ENCODE results near the gene ADAMTSL3. TPM values are rescaled to one million over a fixed set of nuclear protein-coding genes. Genes with fewer than 3 reads are reported as not detected.

The ADAMTSL3 gene
- total and polyA plus RNA-seq, 3 experiments from 2014 or later, result not detected

DNA sequence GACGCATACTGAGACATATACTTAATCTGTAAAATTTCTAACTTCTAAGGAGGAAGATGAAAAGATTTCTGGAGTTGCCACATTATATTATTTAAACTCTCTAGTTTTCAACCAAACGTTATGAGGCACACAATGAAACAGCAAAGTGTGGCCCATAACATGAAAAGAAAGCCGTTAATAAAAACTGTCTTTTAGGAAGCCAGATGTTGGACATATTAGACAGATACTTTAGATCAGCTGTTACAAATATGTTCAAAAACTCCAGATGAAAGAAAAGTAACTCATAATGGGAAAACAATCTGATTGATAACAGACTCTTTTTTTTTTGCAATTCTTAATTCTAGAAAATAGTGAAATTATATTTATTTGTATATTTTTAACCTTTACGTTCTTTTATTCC, 34.3 kb downstream of the ADAMTSL3 start:
- CTCF ChIA-PET, result no interaction called here
- H3K36me3 ChIP-seq (ENCODE audit: insufficient read depth, low read length), result no peaks in the 10 kb centered on the region
- Mint-ChIP-seq H3K4me1 (no peaks in the 10 kb centered on the region), H3K4me3 (no peak overlapping the region), H3K27me3 (peaks cover 4 to 7% of the 10 kb centered on the region in 2 donors), H3K36me3 (no peaks in the 10 kb centered on the region), H3K9me3 (peaks cover 0 to 2% (median 2%) of the 10 kb centered on the region in 5 donors), H3K27ac (no peak overlapping the region)
- POLR2A ChIA-PET, result no interaction called here
- H3K4me3 ChIP-seq (ENCODE audit: low read length), result no peak overlapping the region
- H3K27me3 ChIP-seq (ENCODE audit: insufficient read depth, low read length, poor library complexity, severe bottlenecking), result no peaks in the 10 kb centered on the region
- no peak for DNase-seq
- H3K27ac ChIP-seq (ENCODE audit: low read depth, low read length), result no peak overlapping the region
- H3K9me3 ChIP-seq (ENCODE audit: low read length), result no peaks in the 10 kb centered on the region
- no peaks in the 10 kb centered on the region for H3K4me1 ChIP-seq (ENCODE audit: insufficient read depth, low read length)

DNA sequence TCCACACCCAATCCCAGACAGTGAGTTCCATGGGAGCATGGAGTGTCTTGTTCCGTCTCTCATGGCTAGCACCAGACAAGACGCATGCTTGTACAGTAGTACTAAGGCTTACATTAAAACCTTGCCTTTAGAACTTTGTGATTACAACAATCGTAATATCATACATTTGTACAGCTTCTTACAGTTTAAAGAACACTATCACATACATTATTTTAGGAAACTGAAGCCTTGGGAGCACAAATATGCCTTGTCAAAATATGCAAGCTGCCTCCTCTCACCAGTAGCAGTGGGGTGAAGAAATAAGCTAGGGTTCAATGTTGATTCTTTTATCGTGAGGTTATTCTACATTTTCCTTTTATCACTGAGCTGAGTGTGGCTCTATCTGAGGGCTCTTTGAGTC, 36.8 kb downstream of the ADAMTSL3 start:
- CTCF ChIA-PET, result no interaction called here
- H3K4me3 Mint-ChIP-seq, result no peak overlapping the region
- Histone ChIP-seq H3K4me1 (ENCODE audit: insufficient read depth, low read length) (no peaks in the 10 kb centered on the region), H3K36me3 (ENCODE audit: insufficient read depth, low read length) (no peaks in the 10 kb centered on the region), H3K27me3 (ENCODE audit: insufficient read depth, low read length, poor library complexity, severe bottlenecking) (no peaks in the 10 kb centered on the region), H3K27ac (ENCODE audit: low read depth, low read length) (no peak overlapping the region), H3K9me3 (ENCODE audit: low read length) (no peaks in the 10 kb centered on the region), H3K4me3 (ENCODE audit: low read length) (no peak overlapping the region)
- H3K4me1 Mint-ChIP-seq, result no peaks in the 10 kb centered on the region
- POLR2A ChIA-PET, result no interaction called here
- DNase-seq, result no peak
- H3K27me3 Mint-ChIP-seq, result peaks cover 2 to 7% of the 10 kb centered on the region in 2 donors
- H3K27ac Mint-ChIP-seq, result no peak overlapping the region
- H3K9me3 Mint-ChIP-seq, result peaks cover 0 to 2% (median 2%) of the 10 kb centered on the region in 5 donors
- H3K36me3 Mint-ChIP-seq, result no peaks in the 10 kb centered on the region

DNA sequence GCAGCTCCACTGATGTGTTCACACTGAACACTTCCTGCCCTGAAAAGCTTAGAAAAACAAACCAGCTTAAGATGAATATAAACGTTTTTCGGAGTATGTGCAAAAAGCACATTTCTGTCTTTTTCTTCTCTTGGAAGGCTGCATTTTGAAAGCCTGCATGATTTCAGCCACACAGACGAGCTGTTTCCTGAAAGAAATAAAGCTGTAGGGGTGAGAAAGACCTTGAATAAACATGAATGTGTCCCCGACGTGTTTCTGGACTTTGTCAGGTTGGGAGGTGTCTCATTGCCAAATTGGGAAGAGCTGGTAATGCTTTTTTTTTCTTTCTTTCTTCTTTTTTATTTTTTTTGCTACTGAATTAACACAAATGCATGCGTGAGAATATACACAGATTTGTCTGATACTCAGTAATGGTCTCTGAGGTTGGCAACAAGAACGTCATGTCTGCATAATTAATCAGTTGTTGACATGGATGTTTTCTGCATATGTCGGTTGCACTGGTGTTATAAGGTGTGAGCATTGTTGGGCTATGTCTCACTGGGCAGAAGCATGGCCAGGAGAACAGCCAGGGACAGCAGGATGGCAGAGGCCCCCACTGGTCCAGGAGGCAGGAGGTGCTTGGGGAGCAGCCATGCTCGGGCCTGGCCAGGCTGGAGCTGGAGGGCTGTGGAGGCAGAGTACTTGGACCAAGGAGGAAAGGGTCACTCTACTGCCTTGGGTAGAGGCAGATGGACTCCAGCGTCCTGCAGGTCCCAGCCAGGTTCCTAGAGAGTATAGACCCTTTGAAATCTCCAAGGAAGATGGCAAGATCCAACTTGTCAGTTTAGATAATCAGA, 39.0 kb downstream of the ADAMTSL3 start:
- peaks cover 0 to 2% of the 10 kb centered on the region in 2 donors for H3K27me3 Mint-ChIP-seq
- H3K27ac Mint-ChIP-seq, result no peak overlapping the region
- no peaks in the 10 kb centered on the region for H3K36me3 Mint-ChIP-seq
- no peak overlapping the region for H3K4me3 Mint-ChIP-seq
- no peak for DNase-seq
- Histone ChIP-seq H3K27me3 (ENCODE audit: insufficient read depth, low read length, poor library complexity, severe bottlenecking) (no peaks in the 10 kb centered on the region), H3K4me3 (ENCODE audit: low read length) (no peak overlapping the region), H3K9me3 (ENCODE audit: low read length) (no peaks in the 10 kb centered on the region), H3K36me3 (ENCODE audit: insufficient read depth, low read length) (no peaks in the 10 kb centered on the region), H3K4me1 (ENCODE audit: insufficient read depth, low read length) (no peaks in the 10 kb centered on the region), H3K27ac (ENCODE audit: low read depth, low read length) (no peak overlapping the region)
- peaks cover 0 to 5% (median 0%) of the 10 kb centered on the region in 5 donors for H3K9me3 Mint-ChIP-seq
- CTCF ChIA-PET, result no interaction called here
- H3K4me1 Mint-ChIP-seq, result no peaks in the 10 kb centered on the region
- POLR2A ChIA-PET, result no interaction called here

DNA sequence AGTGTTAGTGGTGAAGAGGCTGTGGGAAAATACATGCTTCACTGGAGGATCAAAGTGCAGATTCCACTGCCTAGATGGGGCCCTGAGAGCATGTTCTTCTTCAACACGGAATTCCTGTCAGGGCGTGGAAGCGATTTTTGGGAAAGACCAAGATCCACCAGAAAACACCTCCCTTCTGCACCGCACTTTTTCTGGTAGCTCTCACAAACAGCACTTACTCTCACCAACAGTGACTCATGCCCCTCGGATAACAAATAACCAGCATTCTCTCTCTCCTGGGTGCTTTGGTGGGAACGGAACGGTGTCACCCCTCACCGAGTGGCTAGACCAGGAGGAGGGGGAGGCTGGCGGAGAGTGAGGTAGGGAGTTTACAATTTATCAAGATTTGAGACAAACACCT, 40.1 kb downstream of the ADAMTSL3 start:
- H3K36me3 Mint-ChIP-seq, result no peaks in the 10 kb centered on the region
- H3K9me3 Mint-ChIP-seq, result peaks cover 0 to 5% (median 2%) of the 10 kb centered on the region in 5 donors
- no peaks in the 10 kb centered on the region for H3K9me3 ChIP-seq (ENCODE audit: low read length)
- no peak overlapping the region for H3K4me3 Mint-ChIP-seq
- CTCF ChIA-PET, result no interaction called here
- no peak overlapping the region for H3K4me3 ChIP-seq (ENCODE audit: low read length)
- no peak overlapping the region for H3K27ac Mint-ChIP-seq
- H3K27me3 Mint-ChIP-seq, result no peaks in the 10 kb centered on the region
- H3K4me1 Mint-ChIP-seq, result no peaks in the 10 kb centered on the region
- H3K27me3 ChIP-seq (ENCODE audit: insufficient read depth, low read length, poor library complexity, severe bottlenecking), result no peaks in the 10 kb centered on the region
- H3K36me3 ChIP-seq (ENCODE audit: insufficient read depth, low read length), result no peaks in the 10 kb centered on the region
- no peak overlapping the region for H3K27ac ChIP-seq (ENCODE audit: low read depth, low read length)
- POLR2A ChIA-PET, result no interaction called here
- no peak for DNase-seq
- no peaks in the 10 kb centered on the region for H3K4me1 ChIP-seq (ENCODE audit: insufficient read depth, low read length)

DNA sequence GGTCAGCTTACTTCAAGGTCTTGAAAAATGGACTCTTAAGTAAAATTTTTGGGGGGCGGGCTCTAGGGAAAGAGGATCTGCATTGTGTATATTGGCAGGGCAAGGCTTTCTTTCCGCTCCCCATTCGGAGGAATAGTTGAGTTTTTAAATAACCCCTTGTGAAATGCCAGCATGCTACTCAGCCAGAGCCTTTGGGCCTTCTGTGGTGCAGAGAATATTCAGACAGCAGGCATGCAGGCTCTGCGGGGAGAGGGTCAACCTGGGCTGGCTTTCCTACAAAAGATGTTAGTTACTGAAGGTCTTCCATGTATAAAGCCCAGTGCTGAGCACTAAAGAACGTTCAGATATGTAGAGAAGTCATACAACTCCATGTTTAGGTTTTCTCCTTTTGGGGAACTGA, 40.6 kb downstream of the ADAMTSL3 start:
- Mint-ChIP-seq H3K4me1 (no peaks in the 10 kb centered on the region), H3K27ac (no peak overlapping the region), H3K4me3 (no peak overlapping the region), H3K36me3 (no peaks in the 10 kb centered on the region), H3K9me3 (peaks cover 0 to 5% (median 2%) of the 10 kb centered on the region in 5 donors), H3K27me3 (no peaks in the 10 kb centered on the region)
- DNase-seq, result no peak
- ChIA-PET POLR2A (no interaction called here), CTCF (no interaction called here)
- Histone ChIP-seq H3K4me3 (ENCODE audit: low read length) (no peak overlapping the region), H3K4me1 (ENCODE audit: insufficient read depth, low read length) (no peaks in the 10 kb centered on the region), H3K36me3 (ENCODE audit: insufficient read depth, low read length) (no peaks in the 10 kb centered on the region), H3K27me3 (ENCODE audit: insufficient read depth, low read length, poor library complexity, severe bottlenecking) (no peaks in the 10 kb centered on the region), H3K27ac (ENCODE audit: low read depth, low read length) (no peak overlapping the region), H3K9me3 (ENCODE audit: low read length) (no peaks in the 10 kb centered on the region)

DNA sequence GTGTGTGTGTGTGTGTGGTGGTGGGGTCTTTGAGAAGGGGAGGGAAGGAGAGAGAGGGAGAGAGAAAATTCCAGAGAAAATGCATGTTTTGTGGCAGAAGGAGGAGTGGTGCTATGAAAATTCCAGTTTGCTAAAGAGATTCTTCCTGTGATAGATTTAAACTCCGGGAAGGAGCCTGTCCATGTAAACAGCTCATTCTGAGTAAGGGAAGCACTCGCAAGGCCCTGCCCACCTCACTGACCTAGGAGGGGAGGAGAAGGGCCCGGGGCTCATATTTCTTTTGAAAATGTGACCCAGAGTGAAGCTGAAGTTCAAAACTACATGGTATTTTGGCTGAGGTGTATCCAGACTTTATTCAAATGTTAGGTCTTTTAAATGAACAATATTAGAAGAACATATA, 41.3 kb downstream of the ADAMTSL3 start:
- H3K4me3 ChIP-seq (ENCODE audit: low read length), result no peak overlapping the region
- H3K27ac ChIP-seq (ENCODE audit: low read depth, low read length), result no peak overlapping the region
- Mint-ChIP-seq H3K27me3 (no peaks in the 10 kb centered on the region), H3K27ac (no peak overlapping the region), H3K4me3 (no peak overlapping the region), H3K9me3 (peaks cover 0 to 4% (median 2%) of the 10 kb centered on the region in 5 donors), H3K4me1 (no peaks in the 10 kb centered on the region), H3K36me3 (no peaks in the 10 kb centered on the region)
- no peaks in the 10 kb centered on the region for H3K4me1 ChIP-seq (ENCODE audit: insufficient read depth, low read length)
- H3K9me3 ChIP-seq (ENCODE audit: low read length), result no peaks in the 10 kb centered on the region
- DNase-seq, result no peak
- H3K36me3 ChIP-seq (ENCODE audit: insufficient read depth, low read length), result no peaks in the 10 kb centered on the region
- no peaks in the 10 kb centered on the region for H3K27me3 ChIP-seq (ENCODE audit: insufficient read depth, low read length, poor library complexity, severe bottlenecking)
- CTCF ChIA-PET, result no interaction called here
- POLR2A ChIA-PET, result no interaction called here

DNA sequence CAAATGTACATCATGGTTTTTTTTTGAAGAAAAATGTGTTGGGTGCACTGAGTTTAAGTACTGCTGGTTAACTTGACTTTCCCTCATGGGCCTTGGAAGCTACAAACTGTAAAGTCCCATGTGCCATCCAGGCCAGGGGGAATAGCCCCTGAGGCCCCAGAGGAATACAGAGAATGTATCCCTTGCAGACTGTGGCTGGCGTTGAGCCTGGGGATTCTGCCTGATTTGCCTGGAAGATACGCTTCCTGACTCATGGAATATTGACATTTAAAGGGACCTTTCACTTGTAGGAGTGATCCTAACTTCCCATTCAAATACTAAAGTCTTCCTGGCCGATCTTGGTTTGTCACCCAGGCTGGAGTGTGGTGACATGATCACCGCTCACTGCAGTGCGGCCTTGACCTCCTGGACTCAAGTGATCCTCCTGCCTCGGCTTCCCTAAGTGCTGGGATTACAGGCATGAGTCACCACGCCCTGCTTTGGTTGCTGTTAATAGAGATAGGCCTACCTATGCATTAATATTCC, 42.0 kb downstream of the ADAMTSL3 start:
- H3K27me3 Mint-ChIP-seq, result no peaks in the 10 kb centered on the region
- ChIA-PET POLR2A (no interaction called here), CTCF (no interaction called here)
- no peaks in the 10 kb centered on the region for H3K36me3 ChIP-seq (ENCODE audit: insufficient read depth, low read length)
- no peak overlapping the region for H3K27ac ChIP-seq (ENCODE audit: low read depth, low read length)
- H3K27ac Mint-ChIP-seq, result no peak overlapping the region
- no peaks in the 10 kb centered on the region for H3K36me3 Mint-ChIP-seq
- H3K4me3 Mint-ChIP-seq, result no peak overlapping the region
- no peaks in the 10 kb centered on the region for H3K4me1 Mint-ChIP-seq
- no peak for DNase-seq
- H3K9me3 Mint-ChIP-seq, result peaks cover 0 to 3% (median 2%) of the 10 kb centered on the region in 5 donors
- no peaks in the 10 kb centered on the region for H3K27me3 ChIP-seq (ENCODE audit: insufficient read depth, low read length, poor library complexity, severe bottlenecking)
- no peak overlapping the region for H3K4me3 ChIP-seq (ENCODE audit: low read length)
- H3K4me1 ChIP-seq (ENCODE audit: insufficient read depth, low read length), result no peaks in the 10 kb centered on the region
- no peaks in the 10 kb centered on the region for H3K9me3 ChIP-seq (ENCODE audit: low read length)

DNA sequence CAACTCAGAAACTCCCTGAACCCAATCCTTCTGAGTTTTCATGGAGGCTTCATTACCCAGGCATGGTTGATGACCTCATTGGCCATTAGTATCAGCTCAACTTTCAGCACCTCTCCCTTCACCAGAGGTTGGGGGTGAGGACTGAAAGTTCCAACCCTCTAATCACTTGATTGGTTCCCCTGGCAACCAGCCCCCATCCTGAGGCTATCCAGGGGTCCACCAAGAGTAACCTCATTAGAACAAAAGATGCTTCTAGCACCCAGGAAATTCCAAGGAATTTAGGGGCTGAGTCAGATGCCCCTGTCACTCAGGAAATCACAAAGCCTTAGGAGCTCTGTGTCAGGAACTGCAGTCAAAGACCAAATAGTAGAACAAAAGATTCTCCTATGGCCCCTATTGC, 43.8 kb downstream of the ADAMTSL3 start:
- no peak overlapping the region for H3K4me3 ChIP-seq (ENCODE audit: low read length)
- Mint-ChIP-seq H3K27ac (no peak overlapping the region), H3K9me3 (peaks cover 0 to 3% (median 2%) of the 10 kb centered on the region in 5 donors), H3K36me3 (no peaks in the 10 kb centered on the region), H3K27me3 (peaks cover 0 to 1% of the 10 kb centered on the region in 2 donors), H3K4me3 (no peak overlapping the region), H3K4me1 (no peaks in the 10 kb centered on the region)
- POLR2A ChIA-PET, result no interaction called here
- DNase-seq, result no peak
- CTCF ChIA-PET, result no interaction called here
- no peaks in the 10 kb centered on the region for H3K9me3 ChIP-seq (ENCODE audit: low read length)
- H3K4me1 ChIP-seq (ENCODE audit: insufficient read depth, low read length), result no peaks in the 10 kb centered on the region
- no peak overlapping the region for H3K27ac ChIP-seq (ENCODE audit: low read depth, low read length)
- no peaks in the 10 kb centered on the region for H3K27me3 ChIP-seq (ENCODE audit: insufficient read depth, low read length, poor library complexity, severe bottlenecking)
- H3K36me3 ChIP-seq (ENCODE audit: insufficient read depth, low read length), result no peaks in the 10 kb centered on the region
